H1 (cell line): Measurements from ENCODE around the gene PRKCD.

Experiments used
- CHD2 ChIP-seq: IDR thresholded peaks from 2 replicates; pipeline ENCODE4 v1.6.1; 2012; ENCODE audit warnings: low read length, improper control_type of control experiment
- EP300 ChIP-seq, 2 experiments: IDR thresholded peaks; 1 replicate in 1 of 2; 2 replicates in 1 of 2; pipeline ENCODE4 v1.6.1; 2011 to 2012; ENCODE audit warnings: low read depth in 2 of 2, low read length in 2 of 2, mild to moderate bottlenecking in 2 of 2, borderline replicate concordance in 1 of 2, inconsistent platforms in 1 of 2, moderate library complexity in 1 of 2
- JUN ChIP-seq: IDR thresholded peaks from 2 replicates; pipeline ENCODE4 v1.6.1; 2011; ENCODE audit warnings: low read depth, mild to moderate bottlenecking, improper control_type of control experiment, low read length
- MAFK ChIP-seq: IDR thresholded peaks from 2 replicates; pipeline ENCODE4 v1.6.1; 2012; ENCODE audit warnings: low read depth, mild to moderate bottlenecking, improper control_type of control experiment, low read length
- POLR2A ChIP-seq, 2 experiments: IDR thresholded peaks; 1 replicate in 1 of 2; 2 replicates in 1 of 2; pipeline ENCODE4 v1.6.1; 2011; ENCODE audit warnings: low read depth in 2 of 2, low read length in 2 of 2, mild to moderate bottlenecking in 2 of 2; ENCODE audit errors: control extremely low read depth in 1 of 2
- POLR2AphosphoS5 ChIP-seq: IDR thresholded peaks from 2 replicates; pipeline ENCODE4 v1.6.1; 2011; ENCODE audit warnings: low read depth, low read length
- RAD21 ChIP-seq, 2 experiments: IDR thresholded peaks in 1 of 2; conservative IDR thresholded peaks in 1 of 2; 2 replicates each; pipeline ENCODE4 v1.6.1; 2011; ENCODE audit warnings: low read depth in 2 of 2, low read length in 2 of 2, improper control_type of control experiment in 1 of 2, inconsistent platforms in 1 of 2, mild to moderate bottlenecking in 1 of 2, moderate library complexity in 1 of 2
- RNF2 ChIP-seq: fragments of 200-900, 300-1000 bp; sonication (generic); IDR thresholded peaks from 2 replicates; pipeline ENCODE4 v1.7.1; 2016; ENCODE audit warnings: borderline replicate concordance, low read depth, mild to moderate bottlenecking, antibody characterized with exemption, low read length; ENCODE audit not compliant: poor library complexity, severe bottlenecking; ENCODE audit errors: missing control alignments
- SP4 ChIP-seq: IDR thresholded peaks from 2 replicates; pipeline ENCODE4 v1.6.1; 2012; ENCODE audit warnings: low read length, inconsistent platforms
- YY1 ChIP-seq: IDR thresholded peaks from 2 replicates; pipeline ENCODE4 v1.6.1; 2011; ENCODE audit warnings: low read depth, mild to moderate bottlenecking, low read length
- TF ChIP-seq, protein P1 (sequence below), 3 experiments: IDR thresholded peaks; 1 replicate in 2 of 3; 2 replicates in 1 of 3; pipeline versions ENCODE4 v1.5.1 to v1.6.1; 2011; ENCODE audit warnings: low read length in 3 of 3, mild to moderate bottlenecking in 3 of 3, inconsistent platforms in 2 of 3, low read depth in 1 of 3, moderate library complexity in 1 of 3; ENCODE audit not compliant: insufficient read depth in 1 of 3; ENCODE audit errors: control extremely low read depth in 1 of 3
- TF ChIP-seq, protein P2 (sequence below): IDR thresholded peaks from 2 replicates; pipeline ENCODE4 v1.6.1; 2012; ENCODE audit warnings: inconsistent platforms
- TF ChIP-seq, protein P3 (sequence below): IDR thresholded peaks from 2 replicates; pipeline ENCODE4 v1.6.1; 2012; ENCODE audit warnings: low read length, inconsistent platforms
- TF ChIP-seq, protein P4 (sequence below): IDR thresholded peaks from 2 replicates; pipeline ENCODE4 v1.6.1; 2011; ENCODE audit warnings: low read depth, mild to moderate bottlenecking, low read length; ENCODE audit not compliant: insufficient read depth

DNA sequence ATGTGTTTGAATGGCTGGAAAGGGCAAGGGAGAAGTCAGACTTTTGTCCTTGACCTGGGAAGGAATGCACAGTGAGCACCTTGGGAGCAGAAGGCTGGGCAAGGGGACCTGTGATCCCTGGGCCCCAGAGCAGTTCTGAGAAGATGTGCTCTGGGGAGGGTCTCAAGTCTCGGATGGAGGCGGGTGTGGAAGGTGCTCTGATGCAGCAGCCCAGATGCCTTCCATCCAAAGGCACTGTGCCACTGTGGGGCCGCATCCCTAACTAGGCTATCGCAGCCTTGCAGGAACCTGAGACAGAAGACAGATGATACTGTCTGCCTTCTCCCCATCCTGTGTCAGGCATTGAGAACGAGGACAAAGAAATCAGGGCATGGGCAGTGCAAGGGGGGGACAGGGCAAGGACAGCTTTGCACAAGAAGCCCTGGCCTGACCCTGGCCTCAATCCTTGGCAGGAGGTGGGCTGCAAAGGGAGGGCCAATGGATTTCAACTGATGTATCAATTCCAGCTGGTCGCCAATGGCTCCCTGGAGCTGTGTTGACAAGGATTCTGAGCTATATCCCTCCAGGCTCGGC, 14.6 kb upstream of the PRKCD start:
- TF ChIP-seq RAD21 (IDR thresholded peaks at IDR 0.05 in 1 of 2, conservative IDR thresholded peaks at IDR 0.05 in 1 of 2; ENCODE audit: low read depth in 2 of 2, low read length in 2 of 2) (no peak), POLR2AphosphoS5 (no peak), CHD2 (no peak), RNF2 (no peak), SP4 (no peak), MAFK (no peak), JUN (no peak), EP300 (IDR thresholded peaks at IDR 0.05; ENCODE audit: borderline replicate concordance in 1 of 2, low read depth in 2 of 2, low read length in 2 of 2) (no peak), YY1 (no peak), POLR2A (IDR thresholded peaks at IDR 0.05; ENCODE audit: control extremely low read depth in 1 of 2, low read depth in 2 of 2, low read length in 2 of 2) (no peak)
- TF ChIP-seq, protein P1, sequence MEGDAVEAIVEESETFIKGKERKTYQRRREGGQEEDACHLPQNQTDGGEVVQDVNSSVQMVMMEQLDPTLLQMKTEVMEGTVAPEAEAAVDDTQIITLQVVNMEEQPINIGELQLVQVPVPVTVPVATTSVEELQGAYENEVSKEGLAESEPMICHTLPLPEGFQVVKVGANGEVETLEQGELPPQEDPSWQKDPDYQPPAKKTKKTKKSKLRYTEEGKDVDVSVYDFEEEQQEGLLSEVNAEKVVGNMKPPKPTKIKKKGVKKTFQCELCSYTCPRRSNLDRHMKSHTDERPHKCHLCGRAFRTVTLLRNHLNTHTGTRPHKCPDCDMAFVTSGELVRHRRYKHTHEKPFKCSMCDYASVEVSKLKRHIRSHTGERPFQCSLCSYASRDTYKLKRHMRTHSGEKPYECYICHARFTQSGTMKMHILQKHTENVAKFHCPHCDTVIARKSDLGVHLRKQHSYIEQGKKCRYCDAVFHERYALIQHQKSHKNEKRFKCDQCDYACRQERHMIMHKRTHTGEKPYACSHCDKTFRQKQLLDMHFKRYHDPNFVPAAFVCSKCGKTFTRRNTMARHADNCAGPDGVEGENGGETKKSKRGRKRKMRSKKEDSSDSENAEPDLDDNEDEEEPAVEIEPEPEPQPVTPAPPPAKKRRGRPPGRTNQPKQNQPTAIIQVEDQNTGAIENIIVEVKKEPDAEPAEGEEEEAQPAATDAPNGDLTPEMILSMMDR (IDR thresholded peaks at IDR 0.05; ENCODE audit: control extremely low read depth in 1 of 3, insufficient read depth in 1 of 3, low read depth in 1 of 3, low read length in 3 of 3): no peak
- TF ChIP-seq, protein P2, sequence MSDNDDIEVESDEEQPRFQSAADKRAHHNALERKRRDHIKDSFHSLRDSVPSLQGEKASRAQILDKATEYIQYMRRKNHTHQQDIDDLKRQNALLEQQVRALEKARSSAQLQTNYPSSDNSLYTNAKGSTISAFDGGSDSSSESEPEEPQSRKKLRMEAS: no peak
- TF ChIP-seq, protein P3, sequence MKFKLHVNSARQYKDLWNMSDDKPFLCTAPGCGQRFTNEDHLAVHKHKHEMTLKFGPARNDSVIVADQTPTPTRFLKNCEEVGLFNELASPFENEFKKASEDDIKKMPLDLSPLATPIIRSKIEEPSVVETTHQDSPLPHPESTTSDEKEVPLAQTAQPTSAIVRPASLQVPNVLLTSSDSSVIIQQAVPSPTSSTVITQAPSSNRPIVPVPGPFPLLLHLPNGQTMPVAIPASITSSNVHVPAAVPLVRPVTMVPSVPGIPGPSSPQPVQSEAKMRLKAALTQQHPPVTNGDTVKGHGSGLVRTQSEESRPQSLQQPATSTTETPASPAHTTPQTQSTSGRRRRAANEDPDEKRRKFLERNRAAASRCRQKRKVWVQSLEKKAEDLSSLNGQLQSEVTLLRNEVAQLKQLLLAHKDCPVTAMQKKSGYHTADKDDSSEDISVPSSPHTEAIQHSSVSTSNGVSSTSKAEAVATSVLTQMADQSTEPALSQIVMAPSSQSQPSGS: no peak
- TF ChIP-seq, protein P4, sequence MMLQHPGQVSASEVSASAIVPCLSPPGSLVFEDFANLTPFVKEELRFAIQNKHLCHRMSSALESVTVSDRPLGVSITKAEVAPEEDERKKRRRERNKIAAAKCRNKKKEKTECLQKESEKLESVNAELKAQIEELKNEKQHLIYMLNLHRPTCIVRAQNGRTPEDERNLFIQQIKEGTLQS: no peak
